DND-41 (cell line): Measurements from ENCODE around the gene COL23A1.
A peak's percentile ranks its signal among the peaks of the same experiment; 100 is the strongest.

Experiments
- ATAC-seq: fragments of 200-7000 bp; cut with Tn5 transposase; 3 replicates; pipeline ENCODE4 v1.9.1; 2021; ENCODE audit warnings: low read depth; ENCODE audit not compliant: insufficient read depth
- DNase-seq: peaks from one replicate; pipeline ENCODE4 v3.0.0-alpha.2; 2020
- H2AFZ ChIP-seq: 2 replicates; pipeline ENCODE4 v1.6.0; 2012; ENCODE audit warnings: low read depth, low read length
- H3K27ac ChIP-seq: 2 replicates; pipeline ENCODE4 v1.5.1; 2012; ENCODE audit warnings: low read length, inconsistent platforms
- H3K27me3 ChIP-seq: fragments of 200-600 bp; sonication (generic); 2 replicates; pipeline ENCODE4 v1.6.0; 2012; ENCODE audit warnings: low read length, mild to moderate bottlenecking, inconsistent platforms; ENCODE audit not compliant: insufficient read depth, poor library complexity
- H3K36me3 ChIP-seq: 2 replicates; pipeline ENCODE4 v1.5.1; 2012; ENCODE audit warnings: low read length, inconsistent platforms; ENCODE audit not compliant: insufficient read depth
- H3K4me1 ChIP-seq: 2 replicates; pipeline ENCODE4 v1.5.1; 2012; ENCODE audit warnings: mild to moderate bottlenecking, low read length; ENCODE audit not compliant: insufficient read depth
- H3K4me2 ChIP-seq: 2 replicates; pipeline ENCODE4 v1.6.0; 2012; ENCODE audit warnings: mild to moderate bottlenecking, moderate library complexity, low read length, inconsistent platforms; ENCODE audit not compliant: insufficient read depth
- H3K4me3 ChIP-seq, 2 experiments: fragments of 200-600 bp in 1 of 2; shearing (Covaris generic) in 1 of 2; 2 replicates each; pipeline ENCODE4 v1.5.1; 2012 to 2016; ENCODE audit warnings: inconsistent platforms in 2 of 2, low read length in 2 of 2, mild to moderate bottlenecking in 2 of 2, low read depth in 1 of 2, moderate library complexity in 1 of 2
- H3K79me2 ChIP-seq: 2 replicates; pipeline ENCODE4 v1.6.0; 2012; ENCODE audit warnings: low read length, inconsistent platforms; ENCODE audit not compliant: insufficient read depth
- H3K9ac ChIP-seq: 2 replicates; pipeline ENCODE4 v1.6.0; 2012; ENCODE audit warnings: low read depth, mild to moderate bottlenecking, inconsistent platforms, low read length, moderate library complexity
- H3K9me3 ChIP-seq: 2 replicates; pipeline ENCODE4 v1.5.1; 2012; ENCODE audit warnings: low read length, moderate library complexity, mild to moderate bottlenecking, inconsistent platforms; ENCODE audit not compliant: insufficient read depth, severe bottlenecking
- H4K20me1 ChIP-seq: 2 replicates; pipeline ENCODE4 v1.6.0; 2012; ENCODE audit warnings: low read length; ENCODE audit not compliant: insufficient read depth
- EZH2 ChIP-seq: IDR thresholded peaks from 3 replicates; pipeline ENCODE4 v1.6.1; 2012; ENCODE audit warnings: borderline replicate concordance, low read depth, mild to moderate bottlenecking, moderate library complexity, low read length, inconsistent platforms; ENCODE audit not compliant: severe bottlenecking
- TF ChIP-seq, protein P1 (sequence below): IDR thresholded peaks from 2 replicates; pipeline ENCODE4 v1.5.1; 2012; ENCODE audit warnings: borderline replicate concordance, low read length, moderate library complexity, mild to moderate bottlenecking; ENCODE audit not compliant: poor library complexity, severe bottlenecking; ENCODE audit errors: extremely low read depth

The COL23A1 gene

GRCh38 chr5:178241688-178242231, 348.4 kb downstream of the COL23A1 start:
- Histone ChIP-seq H3K9me3 (no peaks in the 10 kb centered on the region), H3K79me2 (no peaks in the 10 kb centered on the region), H3K4me3 (no peak overlapping the region), H4K20me1 (no peaks in the 10 kb centered on the region), H2AFZ (no peak overlapping the region), H3K4me2 (no peak overlapping the region), H3K9ac (no peak overlapping the region), H3K27me3 (no peaks in the 10 kb centered on the region), H3K4me1 (peaks cover 14% of the 10 kb centered on the region), H3K36me3 (no peaks in the 10 kb centered on the region), H3K27ac (no peak overlapping the region; the same call in 1 of the 2 replicates)
- ATAC-seq (peak; percentile 23; the same call in 1 of the 3 replicates), DNase-seq (no peak)
- no peak for TF ChIP-seq EZH2
- TF ChIP-seq, protein P1, sequence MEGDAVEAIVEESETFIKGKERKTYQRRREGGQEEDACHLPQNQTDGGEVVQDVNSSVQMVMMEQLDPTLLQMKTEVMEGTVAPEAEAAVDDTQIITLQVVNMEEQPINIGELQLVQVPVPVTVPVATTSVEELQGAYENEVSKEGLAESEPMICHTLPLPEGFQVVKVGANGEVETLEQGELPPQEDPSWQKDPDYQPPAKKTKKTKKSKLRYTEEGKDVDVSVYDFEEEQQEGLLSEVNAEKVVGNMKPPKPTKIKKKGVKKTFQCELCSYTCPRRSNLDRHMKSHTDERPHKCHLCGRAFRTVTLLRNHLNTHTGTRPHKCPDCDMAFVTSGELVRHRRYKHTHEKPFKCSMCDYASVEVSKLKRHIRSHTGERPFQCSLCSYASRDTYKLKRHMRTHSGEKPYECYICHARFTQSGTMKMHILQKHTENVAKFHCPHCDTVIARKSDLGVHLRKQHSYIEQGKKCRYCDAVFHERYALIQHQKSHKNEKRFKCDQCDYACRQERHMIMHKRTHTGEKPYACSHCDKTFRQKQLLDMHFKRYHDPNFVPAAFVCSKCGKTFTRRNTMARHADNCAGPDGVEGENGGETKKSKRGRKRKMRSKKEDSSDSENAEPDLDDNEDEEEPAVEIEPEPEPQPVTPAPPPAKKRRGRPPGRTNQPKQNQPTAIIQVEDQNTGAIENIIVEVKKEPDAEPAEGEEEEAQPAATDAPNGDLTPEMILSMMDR = no peak

DNA sequence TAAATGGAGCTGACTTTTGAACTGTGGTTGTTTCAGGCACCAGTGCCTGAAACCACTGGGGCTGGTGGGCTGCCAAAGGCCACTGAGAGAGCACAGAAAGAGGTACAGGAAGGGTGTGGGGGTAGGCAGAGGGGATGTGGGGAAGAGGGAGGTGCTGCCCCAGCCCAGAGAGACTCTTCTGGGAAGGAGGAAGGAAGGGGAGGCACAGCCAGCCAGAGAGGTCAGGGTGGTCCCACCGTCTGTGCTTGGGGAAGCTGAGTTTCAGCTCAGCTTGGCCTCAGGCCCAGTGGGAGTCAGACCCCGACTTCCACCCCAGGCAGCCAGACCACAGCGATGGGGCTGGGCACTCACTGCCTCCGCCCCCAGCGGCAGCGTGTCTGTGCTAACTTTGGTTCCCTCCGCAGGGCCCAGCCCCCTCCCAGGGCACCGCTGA, 348.9 kb downstream of the COL23A1 start:
- Histone ChIP-seq H3K27me3 (no peaks in the 10 kb centered on the region), H3K36me3 (no peaks in the 10 kb centered on the region), H3K4me3 (no peak overlapping the region), H3K9ac (no peak overlapping the region), H2AFZ (no peak overlapping the region), H3K27ac (no peak overlapping the region), H4K20me1 (no peaks in the 10 kb centered on the region), H3K79me2 (no peaks in the 10 kb centered on the region), H3K4me2 (no peak overlapping the region), H3K9me3 (no peaks in the 10 kb centered on the region), H3K4me1 (peaks cover 14% of the 10 kb centered on the region)
- ATAC-seq (peak; percentile 82), DNase-seq (peak; percentile 60)
- TF ChIP-seq, protein P1 = no peak
- TF ChIP-seq EZH2 = no peak

GRCh38 chr5:178240766-178241165, 349.4 kb downstream of the COL23A1 start:
- TF ChIP-seq, protein P1 = no peak
- Histone ChIP-seq H3K9me3 (no peaks in the 10 kb centered on the region), H3K4me1 (peaks cover 14% of the 10 kb centered on the region), H3K9ac (no peak overlapping the region), H3K36me3 (no peaks in the 10 kb centered on the region), H4K20me1 (no peaks in the 10 kb centered on the region), H3K4me2 (no peak overlapping the region), H3K79me2 (no peaks in the 10 kb centered on the region), H2AFZ (no peak overlapping the region), H3K27me3 (no peaks in the 10 kb centered on the region), H3K4me3 (no peak overlapping the region), H3K27ac (no peak overlapping the region)
- ATAC-seq (peak; percentile 8; the same call in 1 of the 3 replicates), DNase-seq (no peak)
